ENCODE data around the gene SORCS1.

Gene SORCS1

DNA sequence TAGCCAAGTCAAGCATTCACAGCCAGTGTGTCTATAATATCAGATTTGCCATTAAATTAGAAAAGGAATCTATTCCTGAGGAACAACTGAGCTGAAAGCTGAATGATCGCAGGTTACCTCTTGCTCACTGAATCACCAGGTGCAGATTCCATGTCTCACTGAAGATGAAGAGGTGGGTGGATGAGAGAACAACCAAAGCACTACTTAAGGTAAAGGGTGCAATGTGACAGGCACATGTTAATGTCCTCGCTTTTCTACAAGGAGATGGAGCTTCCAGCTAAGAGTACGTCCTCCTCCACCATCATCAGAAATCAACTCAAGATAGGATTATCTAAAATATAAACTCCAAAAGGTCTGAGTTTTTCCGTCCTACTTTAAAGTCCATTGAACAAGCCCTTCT, 4.6 kb downstream of the SORCS1 start:
- Histone ChIP-seq H3K36me3 (ENCODE audit: control insufficient read depth, insufficient read depth, low read length) (no peaks in the 10 kb centered on the region), H3K4me1 (ENCODE audit: control insufficient read depth, insufficient read depth, low read length, poor library complexity, severe bottlenecking) (peaks cover 3% of the 10 kb centered on the region), H3K9me3 (ENCODE audit: control insufficient read depth, low read length) (no peaks in the 10 kb centered on the region), H3K4me3 (ENCODE audit: extremely low read depth, insufficient read depth, low read length, poor library complexity, severe bottlenecking) (no peak overlapping the region), H3K27ac (ENCODE audit: low read depth, low read length, severe bottlenecking) (no peak overlapping the region)
- WGBS, 2 experiments (ENCODE audit: insufficient coverage in 2 of 2): 83 to 90% methylated on average over 1 to 3 of the region's 4 CpGs

DNA sequence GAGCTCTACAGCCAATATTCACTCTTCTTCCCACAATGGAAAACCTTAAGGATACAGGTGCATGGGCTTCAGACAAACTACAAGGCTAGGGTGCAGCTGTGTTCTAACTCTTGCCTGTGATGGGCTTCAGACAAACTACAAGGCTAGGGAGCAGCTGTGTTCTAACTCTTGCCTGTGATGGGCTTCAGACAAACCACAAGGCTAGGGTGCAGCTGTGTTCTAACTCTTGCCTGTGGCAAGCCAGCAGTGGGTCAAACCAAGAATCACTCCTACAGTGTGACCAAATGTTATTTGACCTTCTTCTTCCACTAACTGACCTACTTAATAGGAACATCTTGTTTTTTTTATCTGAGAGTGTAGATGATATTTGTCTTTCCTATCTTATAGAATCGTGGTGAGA, 7.4 kb downstream of the SORCS1 start:
- Histone ChIP-seq H3K9me3 (ENCODE audit: control insufficient read depth, low read length) (peaks cover 7% of the 10 kb centered on the region), H3K4me1 (ENCODE audit: control insufficient read depth, insufficient read depth, low read length, poor library complexity, severe bottlenecking) (no peaks in the 10 kb centered on the region), H3K27ac (ENCODE audit: low read depth, low read length, severe bottlenecking) (no peak overlapping the region), H3K36me3 (ENCODE audit: control insufficient read depth, insufficient read depth, low read length) (no peaks in the 10 kb centered on the region), H3K4me3 (ENCODE audit: extremely low read depth, insufficient read depth, low read length, poor library complexity, severe bottlenecking) (no peak overlapping the region)
- 100% methylated on average over 1 of the region's 1 CpG; no CpG with 5 or more reads in 1 of the 2 experiments for WGBS, 2 experiments (ENCODE audit: insufficient coverage in 2 of 2)

DNA sequence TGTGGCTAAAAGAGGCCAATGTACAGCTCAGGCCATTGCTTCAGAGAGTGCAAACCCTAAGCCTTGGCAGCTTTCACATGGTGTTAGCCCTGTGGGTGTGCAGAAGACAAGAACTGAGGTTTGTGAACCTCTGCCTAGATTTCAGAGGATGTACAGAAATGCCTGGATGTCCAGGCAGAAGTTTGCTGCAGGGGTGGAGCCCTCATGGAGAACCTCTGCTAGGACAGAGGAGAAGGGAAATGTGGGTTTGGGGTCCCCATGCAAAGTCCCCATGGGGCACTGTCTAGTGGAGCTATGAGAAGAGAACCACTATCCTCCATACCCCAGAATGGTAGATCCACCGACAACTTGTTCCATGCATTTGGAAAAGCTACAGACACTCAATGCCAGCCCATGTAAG, 12.4 kb downstream of the SORCS1 start:
- 83% methylated on average over 1 of the region's 1 CpG; no CpG with 5 or more reads in 1 of the 2 experiments for WGBS, 2 experiments (ENCODE audit: insufficient coverage in 2 of 2)
- Histone ChIP-seq H3K9me3 (ENCODE audit: control insufficient read depth, low read length) (peaks cover 7% of the 10 kb centered on the region), H3K36me3 (ENCODE audit: control insufficient read depth, insufficient read depth, low read length) (no peaks in the 10 kb centered on the region), H3K27ac (ENCODE audit: low read depth, low read length, severe bottlenecking) (no peak overlapping the region), H3K4me3 (ENCODE audit: extremely low read depth, insufficient read depth, low read length, poor library complexity, severe bottlenecking) (no peak overlapping the region), H3K4me1 (ENCODE audit: control insufficient read depth, insufficient read depth, low read length, poor library complexity, severe bottlenecking) (no peaks in the 10 kb centered on the region)

DNA sequence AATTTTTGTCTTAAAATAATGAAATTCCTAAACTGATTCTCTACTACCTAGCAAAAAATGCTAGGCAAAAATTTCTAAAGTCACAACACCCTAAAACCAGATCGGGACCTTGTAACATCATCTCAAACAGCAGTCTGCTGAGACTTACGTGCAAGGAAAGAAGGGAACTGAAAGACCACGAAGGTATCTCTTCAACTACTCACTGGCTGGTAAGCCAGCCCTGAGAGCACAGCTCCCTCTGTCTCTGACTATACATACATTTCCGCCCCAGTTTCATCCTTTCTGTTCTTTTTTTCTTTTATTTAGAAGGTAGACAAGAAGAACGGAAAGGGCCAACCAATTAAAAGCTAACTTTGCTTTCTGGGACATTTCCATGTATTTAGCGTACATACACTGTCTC, 15.6 kb downstream of the SORCS1 start:
- WGBS, 2 experiments (ENCODE audit: insufficient coverage in 2 of 2): 85 to 100% methylated on average over 2 of the region's 6 CpGs
- Histone ChIP-seq H3K4me1 (ENCODE audit: control insufficient read depth, insufficient read depth, low read length, poor library complexity, severe bottlenecking) (no peaks in the 10 kb centered on the region), H3K9me3 (ENCODE audit: control insufficient read depth, low read length) (peaks cover 7% of the 10 kb centered on the region), H3K4me3 (ENCODE audit: extremely low read depth, insufficient read depth, low read length, poor library complexity, severe bottlenecking) (no peak overlapping the region), H3K36me3 (ENCODE audit: control insufficient read depth, insufficient read depth, low read length) (no peaks in the 10 kb centered on the region), H3K27ac (ENCODE audit: low read depth, low read length, severe bottlenecking) (no peak overlapping the region)

DNA sequence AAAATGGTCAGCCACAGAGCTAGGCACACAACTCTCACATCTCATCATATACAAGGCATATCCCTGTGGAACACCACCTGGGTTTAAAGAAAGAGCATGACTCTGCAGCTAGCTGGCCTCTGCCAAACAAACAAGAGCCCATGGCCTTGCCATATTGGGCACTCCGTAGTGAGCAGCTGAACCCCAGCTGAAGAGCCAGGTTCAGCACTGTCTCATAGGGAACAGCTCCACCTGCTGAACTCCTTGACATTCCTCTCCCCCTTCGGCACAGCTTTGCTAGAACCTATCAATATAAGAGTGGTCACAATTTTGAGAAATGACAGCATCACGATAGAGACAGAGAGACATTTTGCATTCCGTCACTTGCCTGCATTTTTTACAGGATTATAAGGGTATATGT, 20.0 kb downstream of the SORCS1 start:
- Histone ChIP-seq H3K27ac (ENCODE audit: low read depth, low read length, severe bottlenecking) (no peak overlapping the region), H3K9me3 (ENCODE audit: control insufficient read depth, low read length) (no peaks in the 10 kb centered on the region), H3K4me3 (ENCODE audit: extremely low read depth, insufficient read depth, low read length, poor library complexity, severe bottlenecking) (no peak overlapping the region), H3K36me3 (ENCODE audit: control insufficient read depth, insufficient read depth, low read length) (no peaks in the 10 kb centered on the region), H3K4me1 (ENCODE audit: control insufficient read depth, insufficient read depth, low read length, poor library complexity, severe bottlenecking) (no peaks in the 10 kb centered on the region)
- 49 to 83% methylated on average over 1 to 4 of the region's 4 CpGs for WGBS, 2 experiments (ENCODE audit: insufficient coverage in 2 of 2)

DNA sequence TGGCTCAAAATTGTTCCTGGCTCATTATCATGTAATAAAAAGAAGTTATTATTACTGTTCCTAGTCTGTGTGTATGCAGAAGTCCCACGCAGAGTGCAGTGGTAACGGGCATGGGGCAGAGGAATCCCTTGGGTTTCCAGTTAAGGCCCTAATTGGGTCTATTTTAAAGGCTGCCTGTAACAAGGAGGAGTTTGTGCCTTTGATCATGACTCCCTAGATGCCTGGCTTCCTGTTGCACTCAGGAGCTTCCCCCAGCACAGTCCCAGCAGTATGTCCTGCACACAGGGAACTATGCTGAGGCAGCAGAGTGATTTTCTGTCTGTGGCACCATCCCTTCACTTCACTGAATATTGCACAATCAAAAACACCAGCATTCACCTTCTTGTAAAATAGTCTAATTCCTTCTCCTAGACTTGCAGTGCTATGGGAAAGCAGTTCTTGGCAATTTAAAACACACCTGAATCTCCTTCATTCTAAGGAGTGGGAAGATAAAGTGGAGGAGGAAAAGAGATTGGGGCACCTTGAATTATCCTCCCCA, 22.9 kb downstream of the SORCS1 start:
- Histone ChIP-seq H3K36me3 (ENCODE audit: control insufficient read depth, insufficient read depth, low read length) (no peaks in the 10 kb centered on the region), H3K4me1 (ENCODE audit: control insufficient read depth, insufficient read depth, low read length, poor library complexity, severe bottlenecking) (no peaks in the 10 kb centered on the region), H3K27ac (ENCODE audit: low read depth, low read length, severe bottlenecking) (no peak overlapping the region), H3K9me3 (ENCODE audit: control insufficient read depth, low read length) (no peaks in the 10 kb centered on the region), H3K4me3 (ENCODE audit: extremely low read depth, insufficient read depth, low read length, poor library complexity, severe bottlenecking) (no peak overlapping the region)
- WGBS, 2 experiments (ENCODE audit: insufficient coverage in 2 of 2): 80 to 100% methylated on average over 2 of the region's 2 CpGs

DNA sequence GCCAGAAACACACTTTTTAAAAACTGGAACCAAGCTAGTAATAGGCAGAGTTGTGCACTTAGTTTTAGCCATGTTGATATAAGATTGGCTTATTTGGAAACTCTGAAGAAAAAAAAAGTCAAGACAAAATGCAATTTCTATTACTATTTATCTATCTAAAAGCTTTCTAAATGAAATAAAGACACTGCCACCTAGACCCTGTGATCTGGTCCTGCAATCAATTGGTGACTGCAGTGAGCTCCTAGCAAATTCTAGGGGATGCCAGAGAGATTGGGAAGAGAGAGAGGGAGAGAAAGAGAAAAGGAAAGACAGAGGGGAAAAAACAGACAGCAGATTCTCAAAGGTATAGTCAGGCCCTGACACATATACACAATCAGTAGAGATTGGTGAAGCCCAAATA, 25.3 kb downstream of the SORCS1 start:
- no peaks in the 10 kb centered on the region for H3K9me3 ChIP-seq (ENCODE audit: control insufficient read depth, low read length)
- no peaks in the 10 kb centered on the region for H3K4me1 ChIP-seq (ENCODE audit: control insufficient read depth, insufficient read depth, low read length, poor library complexity, severe bottlenecking)
- no peak overlapping the region for H3K4me3 ChIP-seq (ENCODE audit: extremely low read depth, insufficient read depth, low read length, poor library complexity, severe bottlenecking)
- no peak overlapping the region for H3K27ac ChIP-seq (ENCODE audit: low read depth, low read length, severe bottlenecking)
- no peaks in the 10 kb centered on the region for H3K36me3 ChIP-seq (ENCODE audit: control insufficient read depth, insufficient read depth, low read length)

DNA sequence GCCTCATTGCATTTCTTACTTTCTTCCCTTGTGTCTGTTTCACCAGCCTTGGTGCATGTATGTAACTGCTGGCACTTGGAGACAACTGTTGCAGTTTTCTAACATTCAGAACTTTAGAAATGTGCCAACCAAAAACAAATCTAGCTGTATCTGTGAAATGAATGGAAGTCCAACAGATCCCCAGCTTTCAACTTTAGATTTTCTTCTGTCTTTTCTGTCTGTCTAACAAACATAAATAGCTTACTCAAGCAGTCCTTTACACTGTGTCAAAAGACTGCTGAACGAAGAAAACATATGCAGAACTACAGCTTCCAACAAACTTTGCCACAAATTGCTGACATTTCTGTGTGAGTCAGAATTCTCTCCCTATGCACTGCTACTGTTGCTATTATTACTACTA, 30.9 kb downstream of the SORCS1 start:
- WGBS, 2 experiments (ENCODE audit: insufficient coverage in 2 of 2): 83% methylated on average over 1 of the region's 1 CpG; no CpG with 5 or more reads in 1 of the 2 experiments

DNA sequence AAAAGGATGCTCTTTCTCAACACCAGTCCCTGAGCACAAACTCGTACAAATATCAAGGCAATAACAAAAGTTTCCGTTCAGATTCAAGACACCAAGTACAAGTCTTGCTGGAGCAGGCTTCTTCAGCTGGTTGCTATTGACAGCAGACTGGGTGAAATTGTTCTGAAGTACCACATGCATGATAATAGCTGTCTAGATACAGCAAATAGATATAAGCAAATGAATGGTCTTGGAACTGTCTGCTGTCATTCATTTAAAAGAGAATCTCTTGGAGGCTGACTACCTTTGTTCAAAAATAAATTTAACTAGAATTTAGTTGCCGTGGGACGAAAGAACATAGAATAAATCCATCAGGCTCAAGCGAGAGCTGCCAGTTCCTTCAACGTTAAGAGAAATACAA, 35.5 kb downstream of the SORCS1 start:
- Histone ChIP-seq H3K36me3 (ENCODE audit: control insufficient read depth, insufficient read depth, low read length) (no peaks in the 10 kb centered on the region), H3K9me3 (ENCODE audit: control insufficient read depth, low read length) (no peaks in the 10 kb centered on the region), H3K4me1 (ENCODE audit: control insufficient read depth, insufficient read depth, low read length, poor library complexity, severe bottlenecking) (peaks cover 5% of the 10 kb centered on the region), H3K4me3 (ENCODE audit: extremely low read depth, insufficient read depth, low read length, poor library complexity, severe bottlenecking) (no peak overlapping the region), H3K27ac (ENCODE audit: low read depth, low read length, severe bottlenecking) (no peak overlapping the region)
- WGBS, 2 experiments (ENCODE audit: insufficient coverage in 2 of 2): 81 to 89% methylated on average over 4 to 6 of the region's 6 CpGs

More for the DNA sequence above, 30.9 kb downstream of the SORCS1 start:
- Histone ChIP-seq H3K9me3 (ENCODE audit: control insufficient read depth, low read length) (no peaks in the 10 kb centered on the region), H3K27ac (ENCODE audit: low read depth, low read length, severe bottlenecking) (peak overlapping the region; percentile 25), H3K36me3 (ENCODE audit: control insufficient read depth, insufficient read depth, low read length) (no peaks in the 10 kb centered on the region), H3K4me3 (ENCODE audit: extremely low read depth, insufficient read depth, low read length, poor library complexity, severe bottlenecking) (no peak overlapping the region), H3K4me1 (ENCODE audit: control insufficient read depth, insufficient read depth, low read length, poor library complexity, severe bottlenecking) (peaks cover 5% of the 10 kb centered on the region)

DNA sequence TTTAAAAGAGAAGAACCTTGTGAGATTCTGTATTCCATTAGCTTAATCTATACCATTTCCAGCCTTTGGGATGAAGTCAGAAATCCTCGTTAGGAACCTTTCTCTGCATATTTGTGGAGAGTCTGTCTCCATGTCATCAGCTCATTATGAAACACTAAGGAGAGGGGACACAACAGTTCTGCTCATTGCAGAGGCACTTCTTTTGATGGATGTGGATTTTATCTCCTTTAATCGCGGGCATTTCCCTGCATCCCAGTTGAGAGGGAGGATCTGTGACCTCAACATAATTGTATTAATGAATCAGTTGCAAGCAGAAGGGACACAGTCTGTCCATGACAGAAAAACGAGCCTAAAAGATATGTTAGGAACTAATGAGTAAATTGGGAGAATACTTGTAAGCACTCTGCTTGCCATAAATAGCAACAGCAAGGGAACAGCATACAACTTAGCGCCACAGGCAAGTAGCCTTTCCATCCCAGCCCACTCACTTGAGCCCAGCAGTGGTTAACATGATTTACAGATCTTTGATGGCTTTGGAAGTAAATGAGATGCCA, 37.9 kb downstream of the SORCS1 start:
- no peak overlapping the region for H3K27ac ChIP-seq (ENCODE audit: low read depth, low read length, severe bottlenecking)
- H3K4me1 ChIP-seq (ENCODE audit: control insufficient read depth, insufficient read depth, low read length, poor library complexity, severe bottlenecking): no peaks in the 10 kb centered on the region
- H3K36me3 ChIP-seq (ENCODE audit: control insufficient read depth, insufficient read depth, low read length): no peaks in the 10 kb centered on the region
- H3K4me3 ChIP-seq (ENCODE audit: extremely low read depth, insufficient read depth, low read length, poor library complexity, severe bottlenecking): no peak overlapping the region
- H3K9me3 ChIP-seq (ENCODE audit: control insufficient read depth, low read length): no peaks in the 10 kb centered on the region
- WGBS, 2 experiments (ENCODE audit: insufficient coverage in 2 of 2): 78 to 92% methylated on average over 1 to 4 of the region's 5 CpGs

DNA sequence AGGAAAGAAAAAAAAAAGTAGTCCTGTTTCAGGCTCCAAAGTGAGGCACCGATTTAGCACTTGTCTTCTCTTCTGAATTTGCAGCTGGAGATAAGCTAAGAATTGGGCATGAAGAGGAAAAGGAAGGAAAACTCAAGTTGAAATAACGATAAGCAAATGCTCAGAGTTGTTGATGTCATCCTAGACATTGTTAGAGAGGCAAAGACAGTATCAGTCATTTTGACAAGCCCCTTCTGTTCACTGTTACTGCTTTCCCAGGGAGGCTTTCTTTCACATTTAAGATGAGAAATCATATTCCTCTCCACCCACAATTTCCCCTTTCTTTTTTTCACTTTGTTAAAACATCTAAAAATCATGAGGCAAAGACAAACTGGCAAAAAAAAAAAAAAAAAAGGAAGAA, 41.8 kb downstream of the SORCS1 start:
- Histone ChIP-seq H3K4me1 (ENCODE audit: control insufficient read depth, insufficient read depth, low read length, poor library complexity, severe bottlenecking) (no peaks in the 10 kb centered on the region), H3K9me3 (ENCODE audit: control insufficient read depth, low read length) (no peaks in the 10 kb centered on the region), H3K36me3 (ENCODE audit: control insufficient read depth, insufficient read depth, low read length) (no peaks in the 10 kb centered on the region), H3K27ac (ENCODE audit: low read depth, low read length, severe bottlenecking) (no peak overlapping the region), H3K4me3 (ENCODE audit: extremely low read depth, insufficient read depth, low read length, poor library complexity, severe bottlenecking) (no peak overlapping the region)
- WGBS, 2 experiments (ENCODE audit: insufficient coverage in 2 of 2): 68 to 92% methylated on average over 2 of the region's 2 CpGs

Data from mesodermal cell (in vitro differentiated cells).